Spleen (tissue), 11 donors: ENCODE measurements around the gene FAM76B. TPM values are rescaled to one million over a fixed set of nuclear protein-coding genes. Genes with fewer than 3 reads are reported as not detected.

Experiments
- DNase-seq: peaks from one replicate; pipeline ENCODE4 v3.0.0-alpha.2; 2020
- H3K27ac ChIP-seq, 8 donors: fragments of 200-600 bp; sonication (generic) in 7 of 8; 1 replicate in 4 of 8; 2 replicates in 4 of 8; pipeline versions ENCODE4 v1.5.0 to v1.8.0; 2016 to 2021; ENCODE audit warnings: inconsistent platforms in 4 of 8, mild to moderate bottlenecking in 4 of 8, moderate library complexity in 1 of 8
- H3K27me3 ChIP-seq, 7 donors: fragments of 200-600 bp; sonication (generic) in 6 of 7; replicated peaks in 1 of 7; 1 replicate in 4 of 7; 2 replicates in 3 of 7; pipeline versions ENCODE4 v1.5.0 to v1.8.0; 2016 to 2021; ENCODE audit warnings: inconsistent platforms in 3 of 7, mild to moderate bottlenecking in 1 of 7
- H3K36me3 ChIP-seq, 6 donors: fragments of 200-600 bp; sonication (generic) in 5 of 6; 1 replicate in 4 of 6; 2 replicates in 2 of 6; pipeline versions ENCODE4 v1.5.0 to v1.8.0; 2016 to 2021; ENCODE audit warnings: inconsistent platforms in 2 of 6
- H3K4me1 ChIP-seq, 6 donors: fragments of 200-600 bp; sonication (generic) in 5 of 6; 1 replicate in 3 of 6; 2 replicates in 3 of 6; pipeline versions ENCODE4 v1.5.0 to v1.8.0; 2016 to 2021; ENCODE audit warnings: inconsistent platforms in 3 of 6
- H3K4me3 ChIP-seq, 8 donors: fragments of 200-600 bp; sonication (generic) in 7 of 8; 1 replicate in 4 of 8; 2 replicates in 4 of 8; pipeline versions ENCODE4 v1.5.0 to v1.8.0; 2016 to 2021; ENCODE audit warnings: inconsistent platforms in 4 of 8, mild to moderate bottlenecking in 4 of 8, moderate library complexity in 2 of 8
- H3K9me3 ChIP-seq, 8 donors: fragments of 200-600 bp; sonication (generic) in 7 of 8; 1 replicate in 4 of 8; 2 replicates in 4 of 8; pipeline versions ENCODE4 v1.5.0 to v1.8.0; 2016 to 2021; ENCODE audit warnings: inconsistent platforms in 4 of 8
- POLR2A ChIP-seq, 3 donors: fragments of 450-650 bp; IDR thresholded peaks; one replicate each; pipeline ENCODE4 v1.5.1; 2017; ENCODE audit warnings: antibody characterized with exemption in 3 of 3, mild to moderate bottlenecking in 1 of 3
- POLR2AphosphoS5 ChIP-seq, 3 donors: sonication (generic); formaldehyde crosslinking; IDR thresholded peaks; one replicate each; pipeline ENCODE4 v1.5.1; 2017; ENCODE audit warnings: antibody characterized with exemption in 3 of 3
- WGBS, 5 donors: extraction: QIAGEN DNeasy Blood & Tissue Kit in 3 of 5; methylation state at CpG; one replicate each; pipeline versions ENCODE4 v1.1.5 to v1.1.7; 2013 to 2018; 5-methylcytosine and 5-hydroxymethylcytosine counted together
- intact Hi-C: fragments of 100-400 bp; cut with DNase I; formaldehyde crosslinking; loops from one replicate; pipeline ENCODE4 v1.15.0; 2023; ENCODE audit warnings: low total_unique reads
- polyA plus RNA-seq, 3 donors: library from polyadenylated mRNA; stranded (reverse); fragments of 200-250 nt; gene quantifications; one replicate each; pipeline ENCODE4 v1.2.1, GENCODE V29; 2013
- total RNA-seq, 7 donors: library from RNA; depleted of rRNA in 3 of 7; stranded (reverse); fragments of >200 nt in 3 of 7; fragmentation: NEBNext Ultra II Directional in 4 of 7; extraction: Animal tissue kit (Norgen Biotek cat#: 25700) in 4 of 7; gene quantifications; one replicate each; pipeline versions ENCODE4 v1.1.0 to v1.2.1, GENCODE V29; 2016 to 2021
- TF ChIP-seq, protein P1 (sequence below), 11 experiments: fragments of 200-600 bp in 7 of 11; fragments of 450-650 bp in 4 of 11; sonication (generic) in 4 of 11; IDR thresholded peaks in 8 of 11; conservative IDR thresholded peaks in 3 of 11; 1 replicate in 7 of 11; 2 replicates in 4 of 11; pipeline versions ENCODE4 v1.4.0 to v1.8.0; 2016 to 2021; ENCODE audit warnings: antibody characterized with exemption in 11 of 11, inconsistent platforms in 4 of 11, mild to moderate bottlenecking in 1 of 11
- donor health status: healthy with polysubstance abuse.
- donor health status: DM: no; HTN: no; CAD: no; lungs with moderate emphysema.
- donor health status: DM: no; HTN: no; CAD: no.
- donor health status: Bipolar disorder and iron deficiency.
- donor health status: healthy.
- donor health status: DM: no; HTN: no; CAD: no.
- donor health status: DM: yes; HTN: yes; CAD: no.

FAM76B gene
- total and polyA plus RNA-seq, 10 donors = 15.9 to 47.4 (median 35.7) TPM

DNA sequence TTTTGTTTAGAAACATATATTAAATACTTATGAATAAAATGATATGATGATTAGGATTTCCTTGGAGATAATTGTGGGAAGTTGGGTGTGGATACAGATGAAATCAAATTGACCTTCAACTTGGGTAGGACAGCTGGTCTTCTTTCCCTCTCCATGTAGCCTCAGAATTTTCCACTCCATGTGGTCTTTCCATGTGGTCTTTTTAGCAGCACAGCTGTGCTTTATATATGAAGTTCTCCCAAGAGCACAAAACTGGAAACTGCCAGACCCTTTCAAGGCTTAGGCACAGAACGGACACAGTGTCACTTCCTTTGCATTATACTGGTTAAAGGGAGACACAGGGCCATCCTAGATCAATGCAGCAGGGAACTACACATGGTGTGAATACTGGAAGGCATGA is 28.6 kb downstream of the FAM76B start:
- H3K4me1 ChIP-seq = peaks cover 0 to 25% (median 4%) of the 10 kb centered on the region in 6 donors
- no peak for DNase-seq
- WGBS, 5 donors = 64 to 76% (median 73%) methylated on average over 1 of the region's 1 CpG
- no peaks in the 10 kb centered on the region for H3K27me3 ChIP-seq
- no peaks in the 10 kb centered on the region for H3K36me3 ChIP-seq
- TF ChIP-seq POLR2A (IDR thresholded peaks at IDR 0.05) = no peak
- TF ChIP-seq, protein P1, sequence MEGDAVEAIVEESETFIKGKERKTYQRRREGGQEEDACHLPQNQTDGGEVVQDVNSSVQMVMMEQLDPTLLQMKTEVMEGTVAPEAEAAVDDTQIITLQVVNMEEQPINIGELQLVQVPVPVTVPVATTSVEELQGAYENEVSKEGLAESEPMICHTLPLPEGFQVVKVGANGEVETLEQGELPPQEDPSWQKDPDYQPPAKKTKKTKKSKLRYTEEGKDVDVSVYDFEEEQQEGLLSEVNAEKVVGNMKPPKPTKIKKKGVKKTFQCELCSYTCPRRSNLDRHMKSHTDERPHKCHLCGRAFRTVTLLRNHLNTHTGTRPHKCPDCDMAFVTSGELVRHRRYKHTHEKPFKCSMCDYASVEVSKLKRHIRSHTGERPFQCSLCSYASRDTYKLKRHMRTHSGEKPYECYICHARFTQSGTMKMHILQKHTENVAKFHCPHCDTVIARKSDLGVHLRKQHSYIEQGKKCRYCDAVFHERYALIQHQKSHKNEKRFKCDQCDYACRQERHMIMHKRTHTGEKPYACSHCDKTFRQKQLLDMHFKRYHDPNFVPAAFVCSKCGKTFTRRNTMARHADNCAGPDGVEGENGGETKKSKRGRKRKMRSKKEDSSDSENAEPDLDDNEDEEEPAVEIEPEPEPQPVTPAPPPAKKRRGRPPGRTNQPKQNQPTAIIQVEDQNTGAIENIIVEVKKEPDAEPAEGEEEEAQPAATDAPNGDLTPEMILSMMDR (IDR thresholded peaks at IDR 0.05 in 8 of 11, conservative IDR thresholded peaks at IDR 0.05 in 3 of 11) = no peak
- TF ChIP-seq POLR2AphosphoS5 (IDR thresholded peaks at IDR 0.05) = no peak
- H3K27ac ChIP-seq = peak overlapping the region in 1 of 8 donors; percentile 13
- no peaks in the 10 kb centered on the region for H3K9me3 ChIP-seq
- H3K4me3 ChIP-seq = no peak overlapping the region
- intact Hi-C loops = loop anchor here (5.0 to 10.0 kb wide), 2 partner anchors 54 to 686 kb away; no protein-coding TSS in a partner anchor

DNA sequence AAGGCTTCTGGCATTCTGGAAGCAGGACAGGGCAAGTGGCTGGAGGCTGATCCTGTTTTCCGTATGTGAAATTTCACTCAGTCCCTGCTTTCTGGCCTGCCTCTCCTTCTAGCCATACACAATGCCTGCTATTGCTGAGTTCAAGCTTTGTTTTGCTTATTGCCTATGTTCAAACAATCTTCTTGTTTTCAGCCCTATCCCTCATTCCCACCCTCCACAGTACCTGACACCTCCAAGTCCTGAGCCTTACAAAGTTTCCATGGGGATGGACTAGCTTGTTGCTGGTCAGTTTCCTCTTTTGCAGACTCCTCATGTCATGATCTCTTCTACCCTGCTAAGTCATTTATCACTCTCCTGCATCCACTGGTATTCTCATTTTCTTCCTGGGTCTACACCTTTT is 38.1 kb downstream of the FAM76B start:
- Histone ChIP-seq H3K4me1 (no peaks in the 10 kb centered on the region), H3K27me3 (no peaks in the 10 kb centered on the region), H3K36me3 (no peaks in the 10 kb centered on the region), H3K4me3 (no peak overlapping the region), H3K9me3 (no peaks in the 10 kb centered on the region), H3K27ac (no peak overlapping the region)
- WGBS, 5 donors = 93 to 100% (median 94%) methylated on average over 1 of the region's 1 CpG
- no peak for DNase-seq
- no peak for TF ChIP-seq POLR2AphosphoS5 (IDR thresholded peaks at IDR 0.05)
- no peak for TF ChIP-seq POLR2A (IDR thresholded peaks at IDR 0.05)
- TF ChIP-seq, protein P1 (IDR thresholded peaks at IDR 0.05 in 8 of 11, conservative IDR thresholded peaks at IDR 0.05 in 3 of 11) = no peak
- intact Hi-C loops = no loop called here

DNA sequence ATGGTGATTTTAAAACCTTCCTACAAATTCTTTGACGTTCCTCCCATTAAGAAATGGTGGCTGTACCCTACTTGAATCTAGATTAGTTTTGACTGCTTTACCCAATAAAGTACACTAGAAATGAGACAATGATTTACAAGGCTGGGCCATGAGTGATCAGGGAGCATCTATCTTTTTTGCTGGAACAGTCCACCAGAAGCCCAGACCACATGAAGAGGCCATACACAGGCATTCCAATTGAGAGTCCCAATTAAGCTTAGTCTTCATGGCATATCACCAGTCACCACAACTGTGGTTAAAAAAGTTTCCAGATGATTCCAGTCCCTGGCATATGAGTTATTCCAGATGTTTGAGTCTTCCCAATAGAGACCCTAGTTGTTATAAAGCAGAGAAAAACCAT is 39.5 kb downstream of the FAM76B start:
- no peak overlapping the region for H3K27ac ChIP-seq
- no peaks in the 10 kb centered on the region for H3K4me1 ChIP-seq
- H3K9me3 ChIP-seq = no peaks in the 10 kb centered on the region
- DNase-seq = no peak
- 84 to 100% (median 89%) methylated on average over 1 of the region's 1 CpG for WGBS, 5 donors
- intact Hi-C loops = no loop called here
- no peaks in the 10 kb centered on the region for H3K27me3 ChIP-seq
- no peak overlapping the region for H3K4me3 ChIP-seq
- no peaks in the 10 kb centered on the region for H3K36me3 ChIP-seq
- no peak for TF ChIP-seq POLR2AphosphoS5 (IDR thresholded peaks at IDR 0.05)
- TF ChIP-seq, protein P1 (IDR thresholded peaks at IDR 0.05 in 8 of 11, conservative IDR thresholded peaks at IDR 0.05 in 3 of 11) = no peak
- TF ChIP-seq POLR2A (IDR thresholded peaks at IDR 0.05) = no peak

DNA sequence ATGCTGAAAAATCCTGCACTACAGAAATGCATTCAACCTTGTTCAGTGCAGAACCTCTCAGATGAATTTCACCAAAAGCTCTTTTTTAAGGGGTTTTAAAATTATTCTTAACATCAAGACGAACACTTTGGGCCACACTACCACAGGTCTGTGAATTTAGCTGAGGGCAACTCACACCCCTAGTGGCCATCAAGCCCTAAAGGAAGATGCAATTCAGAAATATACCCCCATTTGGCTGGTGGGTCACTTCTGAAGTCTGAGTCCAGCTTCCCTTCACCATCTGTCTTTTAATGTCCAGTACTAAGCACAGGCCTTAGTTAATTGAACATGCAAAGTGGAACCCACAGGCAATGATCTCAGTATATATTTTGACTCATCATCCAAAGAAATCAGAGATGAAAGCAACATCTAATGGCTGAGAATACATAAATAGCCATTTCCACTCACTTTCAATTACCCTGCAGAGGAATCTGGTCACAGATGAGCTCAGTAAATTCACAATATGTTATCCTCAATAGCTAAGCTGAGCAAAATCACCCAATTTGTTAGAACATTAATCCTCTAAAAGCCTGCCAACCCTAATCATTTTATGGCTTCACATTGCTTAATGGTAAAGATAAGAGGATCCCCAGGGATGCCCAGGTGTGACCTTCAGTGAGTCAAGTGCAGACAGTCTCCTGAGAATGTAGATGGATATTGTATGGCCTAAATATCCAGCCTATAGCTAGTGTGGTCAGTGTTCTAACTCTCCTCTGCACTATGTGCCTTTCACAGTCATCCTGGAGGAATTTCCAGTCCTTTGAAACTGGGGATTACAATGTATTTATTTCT is 50.3 kb downstream of the FAM76B start:
- intact Hi-C loops = no loop called here
- DNase-seq = no peak

More for the DNA sequence above, 50.3 kb downstream of the FAM76B start:
- H3K27me3 ChIP-seq = no peaks in the 10 kb centered on the region
- H3K36me3 ChIP-seq = no peaks in the 10 kb centered on the region
- H3K27ac ChIP-seq = no peak overlapping the region
- H3K4me1 ChIP-seq = peaks cover 0 to 3% (median 2%) of the 10 kb centered on the region in 6 donors
- no peaks in the 10 kb centered on the region for H3K9me3 ChIP-seq
- TF ChIP-seq POLR2A (IDR thresholded peaks at IDR 0.05) = no peak
- TF ChIP-seq POLR2AphosphoS5 (IDR thresholded peaks at IDR 0.05) = no peak
- TF ChIP-seq, protein P1 (IDR thresholded peaks at IDR 0.05 in 8 of 11, conservative IDR thresholded peaks at IDR 0.05 in 3 of 11) = peak in 1 of 11 experiments; percentile 10
- no peak overlapping the region for H3K4me3 ChIP-seq
- 0 to 94% (median 45%) methylated on average over 1 of the region's 1 CpG for WGBS, 5 donors
